HG02970 (cell line): ENCODE measurements around the gene PCED1A.
"Not testable (repeated sequence)": the region's sequence is repeated elsewhere in the genome, so short reads cannot be mapped to it uniquely, and the experiment has no call there.

ENCODE experiments used
- ATAC-seq: cut with Tn5 transposase; IDR thresholded peaks from one replicate; pipeline ENCODE4 v1.9.1; 2021; ENCODE audit warnings: mild to moderate bottlenecking, moderate library complexity, moderate number of reproducible peaks; ENCODE audit not compliant: unreplicated experiment, low FRiP score

PCED1A gene

DNA sequence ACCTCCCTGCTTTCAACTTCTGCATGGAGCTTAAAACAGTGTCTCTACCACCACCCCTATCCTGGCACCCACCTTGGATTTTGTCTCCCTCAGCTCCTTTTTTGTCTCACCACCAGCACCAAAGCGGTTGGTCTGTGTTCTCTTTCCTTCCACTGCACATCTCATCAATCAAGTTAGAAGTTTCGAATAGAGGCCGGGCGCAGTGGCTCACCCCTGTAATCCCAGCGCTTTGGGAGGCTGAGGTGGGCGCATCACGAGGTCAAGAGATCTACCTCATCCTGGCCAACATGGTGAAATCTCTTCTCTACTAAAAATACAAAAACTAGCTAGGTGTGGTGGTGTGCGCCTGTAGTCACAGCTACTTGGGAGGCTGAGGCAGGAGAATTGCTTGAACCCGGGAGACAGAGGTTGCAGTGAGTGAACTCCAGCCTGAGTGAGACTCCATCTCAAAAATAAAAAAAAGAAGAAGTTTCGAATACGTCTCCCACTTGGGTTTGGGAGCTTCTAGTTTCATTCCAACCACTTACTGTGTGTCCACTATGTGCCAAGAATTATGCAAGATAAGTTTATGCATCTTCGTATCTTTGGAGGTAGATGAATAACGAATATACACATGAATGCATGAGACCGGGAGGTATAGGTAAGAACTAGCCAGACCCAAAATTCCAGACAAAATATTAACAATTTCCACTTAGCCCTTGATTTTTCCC is 5.9 kb downstream of the PCED1A start:
- no peak for ATAC-seq

GRCh38 chr20:2833761-2834160 is 6.7 kb downstream of the PCED1A start:
- ATAC-seq: no peak

DNA sequence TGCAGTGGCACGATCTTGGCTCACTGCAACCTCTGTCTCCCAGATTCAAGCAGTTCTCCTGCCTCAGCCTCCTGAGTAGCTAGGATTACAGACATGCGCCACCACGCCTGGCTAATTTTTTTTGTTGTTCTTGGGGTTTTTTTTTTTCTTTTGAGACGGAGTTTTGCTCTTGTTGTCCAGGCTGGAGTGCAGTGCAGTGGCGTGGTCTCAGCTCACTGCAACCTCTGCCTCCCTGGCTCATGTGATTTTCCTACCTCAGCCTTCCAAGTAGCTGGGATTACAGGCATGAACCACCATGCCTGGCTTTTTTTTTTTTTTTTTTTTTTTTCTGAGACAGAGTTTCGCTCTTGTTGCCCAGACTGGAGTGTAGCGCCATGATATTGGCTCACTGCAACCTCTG is 9.2 kb downstream of the PCED1A start:
- ATAC-seq: not testable (repeated sequence)

DNA sequence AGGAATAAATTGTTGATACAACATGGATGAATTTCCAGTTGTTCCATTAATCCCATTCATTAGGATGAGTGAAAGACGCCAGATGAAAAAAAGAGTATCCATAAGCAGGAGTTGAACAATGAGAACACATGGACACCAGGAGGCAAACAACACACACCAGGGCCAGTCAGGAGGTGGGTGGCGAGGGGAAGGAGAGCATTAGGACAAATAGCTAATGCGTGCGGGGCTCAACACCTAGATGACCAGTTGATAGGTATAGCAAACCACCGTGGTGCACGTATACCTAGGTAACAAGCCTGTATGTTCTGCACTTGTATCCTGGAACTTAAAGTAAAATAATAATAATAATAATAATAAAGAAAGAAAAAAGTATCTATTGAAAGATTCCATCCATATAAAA is 11.1 kb downstream of the PCED1A start:
- ATAC-seq: no peak

DNA sequence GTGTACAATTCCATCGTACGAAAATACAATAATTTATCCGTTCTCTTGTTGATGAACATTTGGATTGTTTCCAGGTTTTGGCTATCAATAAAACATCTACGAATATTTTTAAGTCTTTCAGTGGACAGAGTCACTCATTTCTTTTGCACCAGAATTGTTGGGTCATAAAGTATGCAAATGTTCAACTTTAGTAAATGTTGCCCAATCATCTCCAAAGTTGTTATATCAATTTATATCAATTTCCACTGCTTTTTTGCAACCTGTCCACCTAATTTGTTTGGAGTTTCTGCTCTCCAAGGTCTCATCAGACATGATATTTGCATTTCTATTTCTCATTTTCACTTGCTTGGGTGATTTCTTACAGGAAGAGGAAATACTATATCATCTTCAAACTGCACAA is 13.8 kb downstream of the PCED1A start:
- ATAC-seq: no peak

GRCh38 chr20:2825761-2826160 is 14.7 kb downstream of the PCED1A start:
- ATAC-seq: no peak

DNA sequence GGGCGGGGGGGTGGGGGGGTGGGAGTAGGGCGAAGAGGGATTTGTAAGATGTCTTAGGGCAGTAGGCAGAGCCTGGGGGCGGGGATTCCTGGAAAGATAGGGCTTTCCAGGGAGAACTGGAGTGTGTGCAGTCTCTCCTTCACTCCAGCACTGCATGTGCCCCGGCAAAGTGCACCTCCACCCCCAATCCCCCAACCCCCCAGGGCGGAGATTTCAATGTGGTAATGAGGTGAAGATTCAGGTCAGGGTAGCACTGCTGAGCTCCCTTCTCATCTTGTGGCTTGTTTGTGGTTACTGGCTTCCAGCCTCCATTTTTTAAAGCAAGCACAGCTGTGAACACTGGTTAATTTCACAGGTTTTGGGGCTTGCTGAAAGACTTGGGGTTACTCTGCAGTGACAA is 18.4 kb downstream of the PCED1A start:
- ATAC-seq: no peak

GRCh38 chr20:2820896-2821869 is 19.3 kb downstream of the PCED1A start:
- ATAC-seq: no peak

GRCh38 chr20:2820084-2820895 is 20.2 kb downstream of the PCED1A start:
- ATAC-seq: no peak

DNA sequence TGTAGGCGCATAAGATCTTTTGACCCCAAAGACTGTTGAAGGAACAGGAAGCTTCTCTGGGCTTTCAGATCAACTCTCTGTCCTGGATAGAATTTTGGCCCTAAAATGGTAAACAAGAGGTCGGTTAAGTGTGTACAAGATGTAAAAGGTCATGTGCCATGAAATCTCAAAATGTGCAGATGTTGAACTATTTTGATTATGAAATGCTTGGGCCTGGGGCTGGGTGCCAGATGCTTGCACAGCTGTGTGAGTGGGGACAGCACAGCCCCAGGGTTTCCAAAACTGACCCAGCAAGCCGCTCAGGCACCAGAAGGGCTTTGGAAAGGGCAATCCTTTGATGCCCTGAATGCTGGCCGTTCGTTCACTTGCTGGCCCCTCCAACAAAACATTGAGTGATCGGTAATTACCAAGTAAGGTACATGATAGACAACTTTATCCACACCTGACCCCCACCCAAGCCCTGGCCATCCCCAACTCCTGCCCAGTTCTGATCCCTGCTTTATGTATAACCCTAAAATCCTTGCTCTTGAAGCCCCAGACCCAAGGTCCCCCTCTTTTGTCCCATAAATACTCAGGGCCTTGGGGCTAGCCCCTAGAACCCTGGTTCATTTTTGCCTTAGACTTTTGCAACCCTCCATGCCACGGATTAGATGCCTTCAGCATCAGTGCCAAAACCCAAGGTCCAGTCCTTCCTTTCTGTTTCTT is 22.4 kb downstream of the PCED1A start:
- ATAC-seq: no peak

GRCh38 chr20:2817341-2817726 is 23.1 kb downstream of the PCED1A start:
- ATAC-seq: no peak

GRCh38 chr20:2816583-2817340 is 23.7 kb downstream of the PCED1A start:
- no peak for ATAC-seq

DNA sequence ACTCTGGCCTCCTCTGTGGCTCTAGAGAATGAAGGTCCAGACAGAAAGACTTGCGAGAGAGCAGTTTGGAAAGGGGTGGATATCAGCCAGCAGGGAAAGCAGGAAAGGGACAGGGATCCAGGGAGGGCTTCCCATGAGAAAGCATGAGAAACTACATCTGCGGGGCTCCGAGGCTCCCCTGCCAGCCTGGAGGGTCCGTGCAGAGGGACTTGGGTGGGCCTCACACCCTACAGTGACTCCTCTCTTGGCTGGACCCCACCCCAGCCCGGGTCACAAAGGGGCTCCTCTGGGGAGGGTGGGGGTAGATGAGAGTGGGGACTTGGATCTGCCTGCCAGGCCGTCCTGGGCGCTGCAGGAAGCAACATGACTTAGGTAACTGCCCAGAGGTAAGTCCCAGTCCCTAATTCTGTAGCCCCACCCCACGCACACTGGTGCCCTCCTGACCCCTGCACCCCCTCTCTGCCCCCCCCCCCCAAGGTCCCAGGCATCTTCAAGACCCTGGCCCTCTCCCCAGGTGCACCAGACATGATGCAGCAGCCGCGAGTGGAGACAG is 24.3 kb downstream of the PCED1A start, which contains the start of gene TMEM239:
Gene TMEM239 (plus strand): TSS at position 335 of the 553 bp plus-strand sequence. CDS start 191 bp downstream, at position 526.
- ATAC-seq: no peak

DNA sequence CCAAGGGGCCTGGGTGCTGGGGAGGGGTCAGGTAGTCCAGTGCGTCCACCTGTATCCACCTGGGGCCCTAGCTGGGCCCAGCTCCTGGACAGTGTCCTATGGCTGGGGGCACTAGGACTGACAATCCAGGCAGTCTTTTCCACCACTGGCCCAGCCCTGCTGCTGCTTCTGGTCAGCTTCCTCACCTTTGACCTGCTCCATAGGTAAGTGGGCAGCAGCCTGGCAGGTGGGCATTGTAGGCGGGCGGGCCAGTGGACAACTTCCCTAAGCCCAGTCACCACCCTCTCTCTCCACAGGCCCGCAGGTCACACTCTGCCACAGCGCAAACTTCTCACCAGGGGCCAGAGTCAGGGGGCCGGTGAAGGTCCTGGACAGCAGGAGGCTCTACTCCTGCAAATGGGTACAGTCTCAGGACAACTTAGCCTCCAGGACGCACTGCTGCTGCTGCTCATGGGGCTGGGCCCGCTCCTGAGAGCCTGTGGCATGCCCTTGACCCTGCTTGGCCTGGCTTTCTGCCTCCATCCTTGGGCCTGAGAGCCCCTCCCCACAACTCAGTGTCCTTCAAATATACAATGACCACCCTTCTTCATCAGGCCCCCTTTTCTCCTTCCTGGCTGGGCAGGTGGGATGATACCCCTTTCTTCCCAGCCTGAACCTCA is 25.1 kb downstream of the PCED1A start:
- no peak for ATAC-seq

- no peak for ATAC-seq
Measured at GRCh38 chr20:2814587-2815051, 25.8 kb downstream of the PCED1A start, which contains the start of gene C20orf141. C20orf141 (plus strand) TSS chr20:2814987; CDS start chr20:2815185, 198 bp downstream.

- no peak for ATAC-seq
Measured at GRCh38 chr20:2814076-2814475, 26.4 kb downstream of the PCED1A start.

DNA sequence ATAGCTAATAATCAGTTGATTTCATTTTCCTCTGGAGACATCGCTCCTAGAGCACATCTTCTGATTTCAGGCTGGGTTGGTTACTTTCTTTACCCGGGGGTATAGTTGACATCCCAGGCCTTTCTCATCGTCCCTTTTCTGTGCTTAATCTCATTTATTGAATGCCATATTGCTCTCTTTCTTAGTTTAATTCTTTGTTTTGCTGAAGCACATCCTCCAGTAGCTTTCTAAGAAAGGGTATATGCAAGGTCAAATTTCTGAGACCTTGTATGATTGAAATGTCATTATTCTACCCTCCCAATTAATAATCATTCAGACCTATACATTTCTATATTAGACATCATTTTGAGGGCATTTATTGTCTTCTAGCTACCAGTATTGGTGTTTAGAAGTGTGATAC is 28.3 kb downstream of the PCED1A start:
- no peak for ATAC-seq

DNA sequence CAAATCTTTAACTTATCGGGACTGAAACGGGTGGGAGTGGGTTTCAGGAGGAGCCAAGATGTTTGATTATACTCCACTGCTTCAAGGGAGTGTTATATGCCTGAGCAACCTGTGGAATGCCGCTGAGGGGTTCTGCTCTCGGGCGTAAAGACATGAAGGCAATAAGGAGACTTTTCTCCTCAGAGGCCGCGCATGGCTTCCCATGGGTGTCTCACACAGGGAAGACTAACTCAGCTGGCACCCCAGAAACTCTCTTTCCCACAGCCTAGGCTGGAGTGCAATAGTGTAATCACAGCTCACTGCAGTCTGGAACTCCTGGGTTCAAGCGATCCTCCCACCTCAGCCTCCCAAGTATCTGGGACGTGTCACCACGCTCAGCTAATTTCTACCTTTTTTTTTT is 30.8 kb downstream of the PCED1A start:
- ATAC-seq: no peak
